Loucy (cell line): ENCODE data around the gene CEP295NL.

ENCODE experiments used
- H2AFZ ChIP-seq: fragments of 200-600 bp; sonication (generic); 2 replicates; pipeline ENCODE4 v1.6.0; 2016; ENCODE audit warnings: antibody characterized with exemption, mild to moderate bottlenecking, low read length, moderate library complexity
- H3F3A ChIP-seq: fragments of 200-600 bp; 2 replicates; pipeline ENCODE4 v1.6.0; 2016; ENCODE audit warnings: antibody characterized with exemption, low read depth, mild to moderate bottlenecking
- H3K27me3 ChIP-seq: fragments of 200-600 bp; sonication (generic); 2 replicates; pipeline ENCODE4 v1.6.1; 2014; ENCODE audit warnings: low read length, mild to moderate bottlenecking; ENCODE audit not compliant: insufficient read depth, poor library complexity, severe bottlenecking
- H3K36me3 ChIP-seq: fragments of 200-600 bp; sonication (generic); 2 replicates; pipeline ENCODE4 v1.6.1; 2016; ENCODE audit warnings: low read length; ENCODE audit not compliant: insufficient read depth
- H3K4me1 ChIP-seq: fragments of 200-600 bp; sonication (generic); 2 replicates; pipeline ENCODE4 v1.5.1; 2014; ENCODE audit warnings: low read length, mild to moderate bottlenecking; ENCODE audit not compliant: insufficient read depth, poor library complexity, severe bottlenecking
- H3K4me2 ChIP-seq: fragments of 200-600 bp; sonication (generic); 2 replicates; pipeline ENCODE4 v1.6.0; 2014; ENCODE audit warnings: antibody characterized with exemption, low read length, low read depth, mild to moderate bottlenecking; ENCODE audit not compliant: poor library complexity, severe bottlenecking
- H3K4me3 ChIP-seq: fragments of 200-600 bp; sonication (generic); 2 replicates; pipeline ENCODE4 v1.5.1; 2014; ENCODE audit warnings: low read length, mild to moderate bottlenecking, mixed read lengths; ENCODE audit not compliant: poor library complexity, severe bottlenecking
- H3K79me2 ChIP-seq: fragments of 200-600 bp; sonication (generic); 2 replicates; pipeline ENCODE4 v1.6.1; 2014; ENCODE audit warnings: low read length; ENCODE audit not compliant: insufficient read depth
- H3K9ac ChIP-seq: fragments of 200-600 bp; sonication (generic); 2 replicates; pipeline ENCODE4 v1.6.0; 2014; ENCODE audit warnings: mild to moderate bottlenecking, low read depth, low read length, moderate library complexity; ENCODE audit not compliant: poor library complexity, severe bottlenecking
- H3K9me2 ChIP-seq: fragments of 200-600 bp; sonication (generic); replicated peaks from 2 replicates; pipeline ENCODE4 v1.6.1; 2016; ENCODE audit warnings: low read depth, low read length, mixed read lengths
- H3K9me3 ChIP-seq: fragments of 200-600 bp; sonication (generic); 2 replicates; pipeline ENCODE4 v1.6.1; 2014; ENCODE audit warnings: mild to moderate bottlenecking, antibody characterized with exemption, low read length, low read depth; ENCODE audit not compliant: insufficient read depth
- H4K20me1 ChIP-seq: fragments of 200-600 bp; sonication (generic); 2 replicates; pipeline ENCODE4 v1.6.0; 2014; ENCODE audit warnings: antibody characterized with exemption, low read length, mild to moderate bottlenecking; ENCODE audit not compliant: insufficient read depth, poor library complexity, severe bottlenecking
- CTCF ChIP-seq: fragments of 200-600 bp; sonication (generic); conservative IDR thresholded peaks from 2 replicates; pipeline ENCODE4 v1.5.1; 2014; ENCODE audit warnings: mild to moderate bottlenecking, antibody characterized with exemption, low read length
- EZH2phosphoT487 ChIP-seq: fragments of 200-600 bp; IDR thresholded peaks from 2 replicates; pipeline ENCODE4 v1.6.1; 2018; ENCODE audit warnings: antibody characterized with exemption, mild to moderate bottlenecking, moderate library complexity, borderline replicate concordance

Gene CEP295NL

DNA sequence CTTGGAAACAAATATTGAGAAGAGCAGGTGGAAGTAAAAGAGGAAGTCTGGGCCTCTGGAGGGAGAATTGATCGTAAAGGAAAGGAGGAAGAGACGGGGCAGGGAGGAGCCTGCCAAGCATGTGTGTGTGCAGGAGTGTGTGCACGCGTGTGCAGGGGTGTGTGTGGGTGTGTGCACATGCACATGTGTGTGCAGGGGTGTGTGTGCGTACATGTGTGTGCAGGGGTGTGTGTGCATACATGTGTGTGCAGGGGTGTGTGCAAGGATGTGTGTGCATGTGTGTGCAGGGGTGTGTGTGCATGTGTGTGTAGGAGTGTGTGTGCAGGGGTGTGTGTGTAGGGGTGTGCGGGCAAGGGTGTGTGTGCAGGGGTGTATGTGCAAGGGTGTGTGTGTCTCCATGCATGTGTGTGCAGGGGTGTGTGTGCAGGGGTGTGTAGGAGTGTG, 10.0 kb downstream of the CEP295NL start:
- H3K27me3 ChIP-seq = no peaks in the 10 kb centered on the region
- 0 out of 2 replicates have a peak, but pooled peaks cover 4% of the 10 kb centered on the region for H3K79me2 ChIP-seq
- H3K9me2 ChIP-seq = no peaks in the 10 kb centered on the region
- no peaks in the 10 kb centered on the region for H3F3A ChIP-seq
- H3K4me2 ChIP-seq = no peak overlapping the region
- H3K36me3 ChIP-seq = no peaks in the 10 kb centered on the region; the same call in 1 of the 2 replicates
- no peaks in the 10 kb centered on the region for H3K9me3 ChIP-seq
- H3K4me3 ChIP-seq = no peak overlapping the region
- no peak overlapping the region for H2AFZ ChIP-seq
- H3K9ac ChIP-seq = no peak overlapping the region
- H3K4me1 ChIP-seq = no peaks in the 10 kb centered on the region
- no peak for TF ChIP-seq CTCF
- no peak for TF ChIP-seq EZH2phosphoT487
- no peaks in the 10 kb centered on the region for H4K20me1 ChIP-seq

- H3K79me2 ChIP-seq = 0 out of 2 replicates have a peak, but pooled peaks cover 4% of the 10 kb centered on the region
- no peak overlapping the region for H2AFZ ChIP-seq
- no peak overlapping the region for H3K4me2 ChIP-seq
- no peak overlapping the region for H3K4me3 ChIP-seq
- no peaks in the 10 kb centered on the region for H3F3A ChIP-seq
- no peaks in the 10 kb centered on the region for H3K4me1 ChIP-seq
- no peaks in the 10 kb centered on the region for H3K27me3 ChIP-seq
- no peaks in the 10 kb centered on the region; the same call in 1 of the 2 replicates for H3K36me3 ChIP-seq
- no peak overlapping the region for H3K9ac ChIP-seq
- no peak for TF ChIP-seq CTCF
- no peak for TF ChIP-seq EZH2phosphoT487
- H4K20me1 ChIP-seq = no peaks in the 10 kb centered on the region
- no peaks in the 10 kb centered on the region for H3K9me2 ChIP-seq
- no peaks in the 10 kb centered on the region for H3K9me3 ChIP-seq
Measured at GRCh38 chr17:78892520-78892919, 10.5 kb downstream of the CEP295NL start.

DNA sequence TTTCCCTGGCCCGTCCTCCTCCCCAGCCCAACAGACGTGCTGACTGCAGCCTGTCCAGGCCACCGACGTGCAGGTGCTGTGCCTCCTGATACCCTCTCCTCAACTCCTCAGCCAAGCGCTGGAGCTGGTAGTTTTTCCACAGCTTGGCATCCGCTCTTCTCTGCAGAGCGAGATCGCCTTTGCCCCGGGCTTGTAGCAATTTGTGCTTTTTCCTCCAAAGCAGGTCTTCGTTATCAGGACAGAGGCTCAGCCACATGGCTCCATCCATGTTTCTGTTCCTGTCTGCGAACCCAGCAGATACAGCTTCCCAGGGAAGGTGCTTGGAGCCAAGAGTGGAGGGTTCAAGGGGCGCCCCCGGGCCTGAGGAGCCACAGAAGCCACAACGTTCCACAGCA, 10.9 kb downstream of the CEP295NL start:
- Histone ChIP-seq H3F3A (no peaks in the 10 kb centered on the region), H3K4me2 (no peak overlapping the region), H3K27me3 (no peaks in the 10 kb centered on the region), H3K9me3 (no peaks in the 10 kb centered on the region), H4K20me1 (no peaks in the 10 kb centered on the region), H3K79me2 (0 out of 2 replicates have a peak, but pooled peaks cover 4% of the 10 kb centered on the region), H3K4me3 (no peak overlapping the region), H3K4me1 (no peaks in the 10 kb centered on the region), H3K9ac (no peak overlapping the region), H3K36me3 (no peaks in the 10 kb centered on the region; the same call in 1 of the 2 replicates), H3K9me2 (no peaks in the 10 kb centered on the region), H2AFZ (no peak overlapping the region)
- TF ChIP-seq EZH2phosphoT487 (no peak), CTCF (no peak)
